ENCODE results near the gene UBL4A.

UBL4A gene

DNA sequence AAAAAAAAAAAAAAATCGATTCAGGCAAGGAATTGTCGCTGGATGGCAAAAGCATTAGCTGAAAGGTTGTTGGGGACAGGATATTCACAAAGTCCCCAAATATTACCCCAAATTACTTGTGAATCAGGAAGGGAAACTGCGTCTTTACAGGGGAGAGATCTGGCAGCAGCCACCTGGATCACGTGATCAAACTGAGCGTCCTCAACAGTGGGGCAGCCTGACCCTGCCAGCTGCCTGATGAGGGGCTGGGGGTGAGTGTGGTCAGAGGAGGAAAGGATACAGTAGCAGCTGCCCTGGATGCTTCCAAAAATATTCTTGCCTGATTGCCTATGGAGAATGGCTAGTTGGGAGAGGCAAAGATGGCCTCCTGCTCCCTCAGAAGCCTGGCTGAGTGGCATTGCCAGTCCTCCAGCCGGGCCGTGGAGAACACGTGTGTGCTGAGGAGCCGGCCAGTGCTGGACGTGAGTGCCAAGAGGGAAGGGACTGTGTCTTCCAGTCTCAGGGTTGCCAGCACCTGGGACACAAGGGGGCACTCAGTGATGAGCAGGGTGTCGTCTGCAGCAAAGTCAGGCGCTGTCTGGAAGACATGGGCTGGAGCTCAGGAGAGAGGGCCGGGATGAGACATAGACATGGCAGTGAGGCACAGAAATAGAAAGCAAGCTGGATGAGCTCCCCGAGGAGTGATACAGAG lies 4.4 kb downstream of the UBL4A start:
- no peak for DNase-seq

DNA sequence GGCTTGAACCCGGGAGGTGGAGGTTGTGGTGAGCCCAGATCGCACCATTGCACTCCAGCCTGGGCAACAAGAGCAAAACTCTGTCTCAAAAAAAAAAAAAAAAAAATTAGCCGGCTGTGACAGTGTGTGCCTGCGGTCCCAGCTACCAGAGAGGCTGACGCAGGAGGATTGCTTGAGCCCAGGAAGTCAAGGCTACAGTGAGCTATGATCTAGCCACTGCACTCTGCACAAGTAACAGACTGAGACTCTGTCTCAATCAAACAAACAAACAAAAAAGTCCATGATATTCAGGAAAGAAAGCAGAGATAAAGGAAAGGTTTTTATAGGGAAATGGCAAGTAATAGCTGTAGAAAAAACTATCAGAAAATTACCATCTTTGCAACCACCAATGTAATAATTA lies 5.2 kb downstream of the UBL4A start:
- no peak for DNase-seq

DNA sequence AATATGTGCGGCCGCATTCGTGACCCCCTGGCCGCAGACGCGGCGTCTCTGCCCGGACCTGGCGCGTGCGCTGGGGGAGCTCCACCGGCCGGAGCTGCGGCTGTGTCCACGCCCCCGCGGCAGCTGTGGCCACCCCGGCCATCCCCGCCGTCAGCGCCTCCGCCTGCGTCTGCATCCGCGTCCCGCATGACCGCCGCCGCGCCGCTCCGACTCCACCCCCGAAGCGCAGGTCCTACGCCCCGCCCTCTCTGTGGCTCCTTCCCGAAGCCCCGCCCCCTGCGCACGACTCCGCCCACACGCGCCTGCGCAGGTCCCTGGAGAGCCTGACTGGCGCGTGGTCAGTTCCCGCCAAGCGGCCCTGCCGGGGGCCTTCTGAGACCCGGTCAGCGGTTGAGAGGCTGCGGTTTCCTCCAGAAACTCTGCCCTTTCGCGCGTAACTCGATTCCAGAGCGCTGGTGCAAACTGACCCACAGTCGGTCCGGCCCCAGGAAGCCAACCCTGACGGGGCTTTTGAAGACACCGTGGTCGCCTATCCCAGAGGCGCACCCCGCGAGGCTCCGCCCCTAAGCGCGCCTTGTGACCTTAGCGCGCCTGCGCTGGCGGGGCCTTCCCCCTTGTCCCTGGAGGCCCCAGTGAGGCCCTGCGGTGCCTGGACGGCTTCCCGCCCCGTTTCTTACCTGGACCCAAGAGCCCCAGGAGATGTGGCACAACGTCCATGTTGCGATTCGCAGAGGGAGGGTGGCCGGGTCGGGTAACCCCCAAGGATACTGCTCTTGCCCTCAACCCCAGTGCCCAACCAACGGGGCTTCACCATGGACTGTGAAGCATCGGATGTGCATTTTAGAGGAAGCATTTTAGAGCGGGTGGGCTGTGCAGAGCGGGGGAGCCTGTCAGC lies 7.4 kb downstream of the UBL4A start, which contains the start of gene LAGE3:
LAGE3 (minus strand) TSS at position 554 of the 895 bp plus-strand sequence; CDS start at position 188, 366 bp downstream.
- peak; percentile 83 to 95 (median 88) for DNase-seq

DNA sequence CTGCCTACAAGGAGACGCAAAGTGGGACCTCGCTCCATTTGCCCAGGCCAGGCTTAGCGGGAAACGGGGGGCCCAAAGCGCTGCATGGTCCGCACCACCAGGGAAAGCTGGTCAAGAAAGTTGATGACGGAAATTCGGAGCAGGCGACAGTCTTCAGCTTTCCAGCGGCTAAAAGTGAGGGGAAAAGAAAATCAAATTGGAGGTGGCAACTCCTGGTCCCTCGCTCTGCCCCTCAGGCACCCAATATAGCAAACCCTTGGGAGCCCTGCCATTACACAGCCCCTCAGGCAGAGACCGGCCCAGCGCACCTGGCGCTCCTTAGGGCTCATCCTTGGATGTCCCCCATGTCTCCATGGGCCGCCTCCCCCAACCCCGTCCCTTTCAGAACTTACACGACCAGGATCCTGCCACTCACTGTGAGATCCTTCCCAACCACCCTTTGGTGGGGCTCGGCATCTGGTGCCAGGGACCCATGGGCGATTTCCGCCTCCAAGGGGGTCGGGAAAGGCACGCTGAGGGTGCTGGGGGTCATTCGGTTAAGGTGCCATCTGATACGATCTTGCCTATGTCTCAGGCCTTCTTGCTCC lies 8.4 kb downstream of the UBL4A start:
- DNase-seq: no peak

GRCh38 chrX:154476821-154477220 lies 9.6 kb downstream of the UBL4A start:
- no peak for DNase-seq

- DNase-seq: no peak
These were observed 12.7 kb downstream of the UBL4A start for GRCh38 chrX:154473683-154474082.

DNA sequence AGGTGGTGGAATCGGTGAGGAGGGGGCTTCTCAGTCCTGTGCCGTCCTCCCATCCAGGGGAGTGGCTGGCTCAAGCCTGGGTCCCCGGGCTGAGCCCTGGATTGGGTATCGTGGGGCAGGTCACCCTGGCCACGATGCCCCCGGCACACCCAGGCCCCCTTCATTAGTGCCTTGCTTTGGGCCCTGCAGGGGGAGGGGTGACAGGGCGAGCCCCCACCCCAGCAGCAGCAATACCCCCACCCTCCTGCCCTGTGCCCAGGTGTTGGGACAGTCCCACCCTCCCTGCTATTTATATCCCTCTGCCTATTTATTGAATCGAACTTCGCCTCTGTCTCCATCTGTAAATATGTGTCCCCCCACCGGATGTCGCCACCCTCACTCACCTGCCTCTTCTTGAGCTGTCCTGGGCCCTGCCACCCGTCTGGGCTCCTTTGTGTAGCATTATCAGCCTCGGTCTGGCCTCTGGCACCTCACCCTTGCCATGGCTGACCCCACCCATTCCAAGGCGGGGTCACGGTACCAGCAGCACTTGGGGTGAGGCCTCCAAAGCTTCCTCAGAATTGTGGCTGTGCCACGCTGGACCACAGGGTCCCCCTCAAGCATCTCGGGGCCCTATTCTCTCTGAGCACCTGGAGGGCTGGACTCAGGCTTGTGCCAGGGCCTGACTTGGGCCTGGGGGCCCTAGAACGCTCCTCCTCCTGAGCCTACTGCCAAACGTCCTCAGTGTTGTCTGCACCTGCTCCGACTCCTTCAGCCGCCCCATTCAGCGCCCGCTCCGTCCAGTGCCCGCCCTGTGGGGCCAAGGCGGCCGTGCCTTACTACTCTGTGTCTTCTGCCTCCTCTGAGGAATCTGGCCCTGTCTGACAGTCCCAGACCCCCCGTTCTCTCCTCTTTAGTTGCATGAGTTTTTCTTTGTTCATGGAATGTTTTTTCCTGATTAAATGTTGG lies 13.5 kb downstream of the UBL4A start:
- no peak for DNase-seq

DNA sequence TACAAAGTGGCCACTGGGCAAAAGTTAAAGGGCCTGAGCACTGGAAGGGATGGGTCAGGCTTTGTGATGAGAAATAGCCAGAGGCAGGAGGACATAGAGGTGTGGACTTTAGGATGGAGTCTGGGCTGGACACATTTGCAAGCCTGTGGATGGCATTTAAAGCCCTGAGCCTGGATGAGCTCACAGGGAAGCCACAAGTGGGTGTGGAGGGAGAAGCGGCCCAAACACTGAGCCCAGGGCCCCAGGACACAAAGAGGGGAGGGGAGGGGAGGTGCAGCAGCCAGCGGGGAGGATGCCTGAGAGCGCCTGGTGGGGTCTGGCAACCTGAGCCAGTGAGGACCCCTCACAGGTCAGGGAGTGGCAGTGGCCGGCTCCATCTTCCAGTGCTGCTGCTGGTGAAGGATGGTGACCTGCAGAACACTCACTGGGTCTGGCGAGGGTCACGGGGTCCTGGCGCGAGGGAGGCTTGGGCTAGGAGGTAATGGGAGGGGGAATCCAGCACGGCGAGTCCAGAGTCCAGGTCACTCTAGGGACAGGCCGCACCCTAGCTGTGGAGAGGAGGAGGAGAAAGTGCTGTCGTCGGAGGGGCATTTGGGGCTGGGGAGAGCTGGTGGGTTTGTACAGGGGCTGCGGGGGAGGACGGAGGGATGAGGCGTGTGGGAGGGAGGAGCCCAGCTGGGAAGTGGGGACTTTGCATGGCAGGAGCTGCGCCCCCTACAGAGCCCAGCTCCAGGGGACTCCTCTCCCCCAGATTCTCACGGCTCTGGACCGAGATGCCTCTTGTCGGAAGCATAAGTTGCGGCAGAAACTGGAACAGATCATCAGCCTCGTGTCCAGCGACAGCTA lies 14.4 kb downstream of the UBL4A start:
- no peak for DNase-seq

DNA sequence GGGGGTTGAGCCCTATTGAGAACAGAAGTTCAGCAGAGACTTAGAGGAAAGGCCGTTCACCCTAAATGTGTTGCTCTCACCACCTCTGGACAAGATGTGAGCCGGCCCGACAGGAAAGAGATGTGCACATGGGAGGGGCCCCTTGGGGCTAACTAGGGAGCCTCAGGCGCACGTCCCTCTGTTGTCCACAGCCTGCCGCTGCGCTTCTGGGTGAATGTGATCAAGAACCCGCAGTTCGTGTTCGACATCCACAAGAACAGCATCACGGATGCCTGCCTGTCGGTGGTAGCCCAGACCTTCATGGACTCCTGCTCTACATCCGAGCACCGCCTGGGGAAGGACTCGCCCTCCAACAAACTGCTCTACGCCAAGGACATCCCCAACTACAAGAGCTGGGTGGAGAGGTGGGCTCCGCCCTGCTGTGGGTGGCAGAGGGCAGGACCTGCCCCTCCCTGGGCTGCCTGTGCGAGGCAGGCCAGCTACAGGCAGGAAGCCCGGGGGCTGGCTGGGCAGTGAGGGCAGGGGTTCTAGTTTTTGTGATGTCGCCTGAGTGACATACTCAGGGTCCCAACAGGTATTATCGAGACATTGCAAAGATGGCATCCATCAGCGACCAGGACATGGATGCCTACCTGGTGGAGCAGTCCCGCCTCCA lies 15.4 kb downstream of the UBL4A start:
- DNase-seq: no peak

DNA sequence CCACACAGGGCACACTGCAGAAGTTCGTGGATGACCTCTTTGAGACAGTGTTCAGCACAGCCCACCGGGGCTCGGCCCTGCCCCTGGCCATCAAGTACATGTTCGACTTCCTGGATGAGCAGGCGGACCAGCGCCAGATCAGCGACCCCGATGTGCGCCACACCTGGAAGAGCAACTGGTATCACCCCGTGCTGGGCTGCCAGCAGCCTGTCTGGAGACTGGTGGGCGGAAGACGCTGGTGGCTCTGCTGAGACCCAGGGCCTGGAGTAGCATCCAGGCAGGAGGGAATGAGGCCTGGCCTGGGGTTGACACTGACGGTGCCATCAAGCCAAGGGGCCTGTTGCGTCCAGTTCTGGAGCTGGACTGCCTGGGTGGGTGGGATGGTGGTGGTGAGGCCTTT lies 16.0 kb downstream of the UBL4A start:
- DNase-seq: no peak

DNA sequence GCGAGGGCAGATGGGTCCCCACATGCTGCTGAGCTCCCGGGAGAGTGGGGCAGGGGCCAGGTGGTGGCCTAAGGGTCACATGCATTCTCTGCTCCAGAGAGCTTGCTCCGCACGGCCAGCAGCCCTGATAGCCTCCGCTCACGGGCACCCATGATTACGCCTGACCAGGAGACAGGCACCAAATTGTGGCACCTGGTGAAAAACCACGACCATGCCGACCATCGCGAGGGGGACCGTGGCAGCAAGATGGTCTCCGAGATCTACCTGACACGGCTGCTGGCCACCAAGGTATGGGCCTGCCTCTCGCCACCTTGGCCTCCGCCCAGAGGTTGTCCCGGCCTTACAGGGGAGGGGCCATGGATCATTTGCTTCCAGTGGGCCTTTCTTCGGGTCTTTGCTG lies 16.5 kb downstream of the UBL4A start:
- DNase-seq: no peak

DNA sequence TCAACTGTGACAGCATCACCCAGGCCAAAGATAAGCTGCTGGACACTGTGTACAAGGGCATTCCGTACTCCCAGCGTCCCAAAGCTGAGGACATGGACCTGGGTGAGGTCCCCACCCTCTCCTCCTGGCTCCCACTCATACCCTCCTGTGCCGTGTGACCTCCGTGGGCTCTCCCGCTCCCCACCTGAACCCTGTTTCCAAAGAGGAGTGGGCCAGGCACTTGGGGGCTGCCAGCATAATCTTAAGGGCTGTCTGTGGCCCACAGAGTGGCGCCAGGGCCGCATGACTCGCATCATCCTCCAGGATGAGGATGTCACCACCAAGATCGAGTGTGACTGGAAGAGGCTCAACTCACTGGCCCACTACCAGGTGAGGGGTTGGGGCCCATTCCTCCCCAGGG lies 17.3 kb downstream of the UBL4A start:
- no peak for DNase-seq

GRCh38 chrX:154468217-154468616 lies 18.2 kb downstream of the UBL4A start:
- no peak for DNase-seq

- no peak for DNase-seq
These were observed 18.9 kb downstream of the UBL4A start for GRCh38 chrX:154467556-154467955.

GRCh38 chrX:154466907-154467306 lies 19.5 kb downstream of the UBL4A start:
- DNase-seq: no peak

DNA sequence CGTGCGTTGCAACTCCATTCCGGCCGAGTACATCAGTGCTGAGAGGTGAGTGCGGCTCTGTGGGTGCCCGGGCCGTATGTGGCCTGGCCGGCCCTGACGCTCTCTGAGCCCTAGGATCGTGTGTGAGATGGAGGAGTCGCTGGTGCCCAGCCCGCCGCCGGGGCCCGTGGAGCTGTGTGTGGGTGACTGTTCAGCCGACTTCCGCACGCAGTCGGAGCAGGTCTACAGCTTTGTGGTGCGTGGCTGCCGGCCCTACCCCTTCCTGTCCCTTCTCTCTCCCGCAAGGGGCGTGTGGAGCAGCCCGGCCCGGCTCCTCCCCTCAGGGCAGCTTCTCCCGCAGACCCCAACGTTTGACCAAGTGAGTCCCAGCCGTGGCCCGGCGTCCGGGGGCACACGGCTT lies 20.4 kb downstream of the UBL4A start:
- no peak for DNase-seq

GRCh38 chrX:154465601-154466000 lies 20.8 kb downstream of the UBL4A start:
- no peak for DNase-seq

DNA sequence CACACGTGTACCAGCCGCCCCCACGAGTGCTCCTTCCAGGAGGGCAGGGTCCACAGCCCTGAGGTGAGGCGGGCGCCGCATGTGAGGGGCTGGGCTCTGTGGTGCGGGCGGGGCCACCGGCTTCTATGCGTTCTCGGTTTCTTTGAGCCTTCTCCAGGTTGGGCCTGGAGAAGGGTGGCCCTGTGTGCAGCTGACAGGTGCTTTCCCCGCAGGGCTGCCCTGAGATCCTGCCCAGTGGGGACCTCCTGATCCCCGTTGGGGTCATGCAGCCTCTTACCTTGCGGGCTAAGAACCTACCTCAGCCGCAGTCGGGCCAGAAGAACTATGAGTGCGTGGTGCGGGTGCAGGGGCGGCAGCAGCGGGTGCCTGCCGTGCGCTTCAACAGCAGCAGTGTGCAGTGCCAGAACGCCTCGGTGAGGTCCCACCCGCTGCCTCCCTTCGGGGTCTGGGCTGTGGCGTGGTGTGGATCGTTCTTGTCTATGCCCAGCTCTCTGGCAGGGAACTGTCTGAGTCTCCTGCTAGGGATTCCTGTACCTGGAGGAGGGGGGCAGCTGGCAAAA lies 21.5 kb downstream of the UBL4A start:
- DNase-seq: no peak

- no peak for DNase-seq
These were observed 22.7 kb downstream of the UBL4A start for GRCh38 chrX:154463611-154464220.

- DNase-seq: no peak
These were observed 24.0 kb downstream of the UBL4A start for GRCh38 chrX:154462396-154462795.

All from stimulated activated naive CD4-positive, alpha-beta T cell (primary cell).